ENCODE results near the gene NR6A1. TPM values are rescaled to one million over a fixed set of nuclear protein-coding genes. Genes with fewer than 3 reads are reported as not detected.
A peak's percentile ranks its signal among the peaks of the same experiment; 100 is the strongest.

The NR6A1 gene
- total and polyA plus RNA-seq, 2 of the 8 experiments (the other 6 are each of a cell fraction or from before 2014, with no cell fraction given), result 93.2 to 237 TPM

GRCh38 chr9:124761196-124761595 is 9.9 kb downstream of the NR6A1 start:
- Histone ChIP-seq H4K5ac (ENCODE audit: insufficient read length, low read depth, low read length) (peak overlapping the region; percentile 62), H2BK5ac (ENCODE audit: low read depth, low read length) (peak overlapping the region; percentile 53; the same call in 1 of the 2 replicates), H3K23ac (ENCODE audit: insufficient read length) (no peak overlapping the region), H3K4me2 (ENCODE audit: insufficient read depth in 1 of 2, low read depth in 2 of 2, low read length in 2 of 2) (peak overlapping the region; percentile 60 to 61), H3K4me1 (replicated peaks in 1 of 4; ENCODE audit: control insufficient read depth in 3 of 4, insufficient read depth in 4 of 4, low read length in 3 of 4) (peaks cover 6 to 48% (median 28%) of the 10 kb centered on the region in 4 experiments; a peak in 5 of 7 replicates), H3K18ac (ENCODE audit: extremely low read depth, low read length) (no peak overlapping the region; the same call in 1 of the 2 replicates), H3K79me2 (ENCODE audit: control insufficient read depth in 1 of 2, insufficient read depth in 2 of 2, low read length in 2 of 2) (peaks cover 0 to 84% of the 10 kb centered on the region in 2 experiments; a peak in 3 of 4 replicates), H2BK120ac (replicated peaks; ENCODE audit: low read depth, low read length) (peak overlapping the region; percentile 16), H2BK20ac (ENCODE audit: low read length) (no peak overlapping the region), H3K56ac (replicated peaks; ENCODE audit: insufficient read length, low read depth, low read length) (no peak overlapping the region), H2AK5ac (ENCODE audit: low read depth, low read length) (no peak overlapping the region), H3K27ac (ENCODE audit: low read depth, low read length) (peak overlapping the region; percentile 61; the same call in 1 of the 2 replicates), H4K8ac (ENCODE audit: extremely low read depth, insufficient read depth, low read length) (no peak overlapping the region), H4K91ac (replicated peaks; ENCODE audit: insufficient read length, low read length) (peak overlapping the region; percentile 96), H3K4ac (replicated peaks; ENCODE audit: insufficient read length, low read depth, low read length) (no peak overlapping the region), H2BK12ac (ENCODE audit: low read depth, low read length) (no peak overlapping the region), H3K36me3 (ENCODE audit: control insufficient read depth in 2 of 4, insufficient read depth in 4 of 4, low read length in 3 of 4) (no peaks in the 10 kb centered on the region), H3K14ac (ENCODE audit: insufficient read length) (no peak overlapping the region), H4K20me1 (replicated peaks in 1 of 2; ENCODE audit: control insufficient read depth in 1 of 2, insufficient read depth in 2 of 2, low read length in 2 of 2) (no peaks in the 10 kb centered on the region), H3K9ac (replicated peaks in 1 of 4; ENCODE audit: extremely low read depth in 1 of 4, low read depth in 3 of 4, low read length in 3 of 4) (peak overlapping the region in 1 of 4 experiments; percentile 8; a peak in 1 of 7 replicates), H3K9me3 (ENCODE audit: insufficient read depth in 2 of 2, low read depth in 1 of 2, low read length in 1 of 2) (no peaks in the 10 kb centered on the region), H3K27me3 (replicated peaks in 1 of 4; ENCODE audit: control insufficient read depth in 3 of 4, extremely low read depth in 1 of 4, insufficient read depth in 3 of 4, low read length in 3 of 4) (no peaks in the 10 kb centered on the region), H3K4me3 (ENCODE audit: extremely low read depth in 1 of 4, insufficient read depth in 2 of 4, low read depth in 3 of 4, low read length in 4 of 4) (peak overlapping the region in 2 of 4 experiments; percentile 3 to 50; a peak in 3 of 8 replicates), H3K79me1 (ENCODE audit: low read depth, low read length) (no peaks in the 10 kb centered on the region), H3K23me2 (ENCODE audit: low read depth, low read length) (0 out of 2 replicates have a peak, but pooled peaks cover 3% of the 10 kb centered on the region), H2AFZ (ENCODE audit: low read length) (no peak overlapping the region), H2BK15ac (ENCODE audit: low read length) (no peak overlapping the region)
- TF ChIP-seq RNF2 (IDR thresholded peaks at IDR 0.05; ENCODE audit: borderline replicate concordance, low read depth, low read length, missing control alignments, poor library complexity, severe bottlenecking) (no peak), YY1 (IDR thresholded peaks at IDR 0.05; ENCODE audit: low read depth, low read length) (no peak), RFX5 (IDR thresholded peaks at IDR 0.05; ENCODE audit: borderline replicate concordance, low read depth, low read length) (peak; percentile 48; the same call in 1 of the 2 replicates)
- FAIRE-seq (peak; percentile 28), DNase-seq (ENCODE audit: low read depth in 1 of 2, low spot score in 2 of 2) (no peak)
- ChIA-PET CTCF (ENCODE audit: partially characterized antibody) (interaction anchor here (0.7 to 5.5 kb wide), 8 partner anchors 8 to 144 kb away, joined by 3 to 31 read pairs (median 5); partner anchors contain the start of genes OLFML2A and WDR38), POLR2A (ENCODE audit: partially characterized antibody) (interaction anchor here (0.6 to 5.5 kb wide), 9 partner anchors 9 to 95 kb away, joined by 4 to 50 read pairs (median 5); partner anchors contain the start of gene NR6A1)
- 5% methylated on average over 2 of the region's 2 CpGs; no CpG with 5 or more reads in 1 of the 2 experiments for WGBS, 2 experiments (ENCODE audit: extremely low coverage in 1 of 2, insufficient coverage in 1 of 2, insufficient read length in 1 of 2, insufficient replicate concordance in 2 of 2, low coverage in 1 of 2, low lambda C conversion rate in 2 of 2, missing lambda C conversion rate in 1 of 2)

Measured in H1 (cell line).